ENCODE results near the gene THRB.

Gene THRB

GRCh38 chr3:24492971-24493551, 1.6 kb downstream of the THRB start:
- Histone ChIP-seq H3K9me3 (ENCODE audit: control insufficient read depth, low read length) (no peaks in the 10 kb centered on the region), H3K27ac (ENCODE audit: insufficient read depth, low read length, poor library complexity, severe bottlenecking) (no peak overlapping the region), H3K4me1 (ENCODE audit: control insufficient read depth, insufficient read depth, low read length, poor library complexity, severe bottlenecking) (no peaks in the 10 kb centered on the region), H3K4me3 (ENCODE audit: insufficient read depth, low read depth, low read length, poor library complexity, severe bottlenecking) (no peak overlapping the region), H3K36me3 (ENCODE audit: control insufficient read depth, insufficient read depth, low read length) (no peaks in the 10 kb centered on the region), H3K27me3 (replicated peaks; ENCODE audit: control insufficient read depth, insufficient read depth, low read length, poor library complexity, severe bottlenecking) (no peaks in the 10 kb centered on the region)
- no peak for DNase-seq

- Histone ChIP-seq H3K27ac (ENCODE audit: insufficient read depth, low read length, poor library complexity, severe bottlenecking) (no peak overlapping the region), H3K4me1 (ENCODE audit: control insufficient read depth, insufficient read depth, low read length, poor library complexity, severe bottlenecking) (no peaks in the 10 kb centered on the region)
- DNase-seq, result no peak
Observed at GRCh38 chr3:24490151-24490550, 4.5 kb downstream of the THRB start.

GRCh38 chr3:24487325-24488262, 7.1 kb downstream of the THRB start:
- no peak overlapping the region for H3K4me3 ChIP-seq (ENCODE audit: insufficient read depth, low read depth, low read length, poor library complexity, severe bottlenecking)
- no peak overlapping the region for H3K27ac ChIP-seq (ENCODE audit: insufficient read depth, low read length, poor library complexity, severe bottlenecking)
- H3K9me3 ChIP-seq (ENCODE audit: control insufficient read depth, low read length), result no peaks in the 10 kb centered on the region
- H3K36me3 ChIP-seq (ENCODE audit: control insufficient read depth, insufficient read depth, low read length), result no peaks in the 10 kb centered on the region
- DNase-seq, result no peak
- no peaks in the 10 kb centered on the region for H3K4me1 ChIP-seq (ENCODE audit: control insufficient read depth, insufficient read depth, low read length, poor library complexity, severe bottlenecking)
- no peaks in the 10 kb centered on the region for H3K27me3 ChIP-seq (replicated peaks; ENCODE audit: control insufficient read depth, insufficient read depth, low read length, poor library complexity, severe bottlenecking)

More at GRCh38 chr3:24490151-24490550, 4.5 kb downstream of the THRB start:
- Histone ChIP-seq H3K36me3 (ENCODE audit: control insufficient read depth, insufficient read depth, low read length) (no peaks in the 10 kb centered on the region), H3K27me3 (replicated peaks; ENCODE audit: control insufficient read depth, insufficient read depth, low read length, poor library complexity, severe bottlenecking) (no peaks in the 10 kb centered on the region), H3K9me3 (ENCODE audit: control insufficient read depth, low read length) (no peaks in the 10 kb centered on the region), H3K4me3 (ENCODE audit: insufficient read depth, low read depth, low read length, poor library complexity, severe bottlenecking) (no peak overlapping the region)

- Histone ChIP-seq H3K27me3 (replicated peaks; ENCODE audit: control insufficient read depth, insufficient read depth, low read length, poor library complexity, severe bottlenecking) (no peaks in the 10 kb centered on the region), H3K9me3 (ENCODE audit: control insufficient read depth, low read length) (no peaks in the 10 kb centered on the region), H3K36me3 (ENCODE audit: control insufficient read depth, insufficient read depth, low read length) (no peaks in the 10 kb centered on the region), H3K4me3 (ENCODE audit: insufficient read depth, low read depth, low read length, poor library complexity, severe bottlenecking) (no peak overlapping the region), H3K4me1 (ENCODE audit: control insufficient read depth, insufficient read depth, low read length, poor library complexity, severe bottlenecking) (no peaks in the 10 kb centered on the region), H3K27ac (ENCODE audit: insufficient read depth, low read length, poor library complexity, severe bottlenecking) (no peak overlapping the region)
- no peak for DNase-seq
Observed at GRCh38 chr3:24485511-24485910, 9.1 kb downstream of the THRB start.

- no peak for DNase-seq
- Histone ChIP-seq H3K27me3 (replicated peaks; ENCODE audit: control insufficient read depth, insufficient read depth, low read length, poor library complexity, severe bottlenecking) (no peaks in the 10 kb centered on the region), H3K9me3 (ENCODE audit: control insufficient read depth, low read length) (no peaks in the 10 kb centered on the region), H3K36me3 (ENCODE audit: control insufficient read depth, insufficient read depth, low read length) (no peaks in the 10 kb centered on the region), H3K4me3 (ENCODE audit: insufficient read depth, low read depth, low read length, poor library complexity, severe bottlenecking) (no peak overlapping the region), H3K27ac (ENCODE audit: insufficient read depth, low read length, poor library complexity, severe bottlenecking) (no peak overlapping the region), H3K4me1 (ENCODE audit: control insufficient read depth, insufficient read depth, low read length, poor library complexity, severe bottlenecking) (no peaks in the 10 kb centered on the region)
Observed at GRCh38 chr3:24483873-24484272, 10.8 kb downstream of the THRB start.

- no peaks in the 10 kb centered on the region for H3K36me3 ChIP-seq (ENCODE audit: control insufficient read depth, insufficient read depth, low read length)
- DNase-seq, result no peak
- H3K27ac ChIP-seq (ENCODE audit: insufficient read depth, low read length, poor library complexity, severe bottlenecking), result no peak overlapping the region
- no peaks in the 10 kb centered on the region for H3K4me1 ChIP-seq (ENCODE audit: control insufficient read depth, insufficient read depth, low read length, poor library complexity, severe bottlenecking)
- no peak overlapping the region for H3K4me3 ChIP-seq (ENCODE audit: insufficient read depth, low read depth, low read length, poor library complexity, severe bottlenecking)
- H3K27me3 ChIP-seq (replicated peaks; ENCODE audit: control insufficient read depth, insufficient read depth, low read length, poor library complexity, severe bottlenecking), result no peaks in the 10 kb centered on the region
- H3K9me3 ChIP-seq (ENCODE audit: control insufficient read depth, low read length), result no peaks in the 10 kb centered on the region
Observed at GRCh38 chr3:24482096-24482705, 12.4 kb downstream of the THRB start.

- Histone ChIP-seq H3K9me3 (ENCODE audit: control insufficient read depth, low read length) (no peaks in the 10 kb centered on the region), H3K27me3 (replicated peaks; ENCODE audit: control insufficient read depth, insufficient read depth, low read length, poor library complexity, severe bottlenecking) (no peaks in the 10 kb centered on the region), H3K36me3 (ENCODE audit: control insufficient read depth, insufficient read depth, low read length) (no peaks in the 10 kb centered on the region), H3K27ac (ENCODE audit: insufficient read depth, low read length, poor library complexity, severe bottlenecking) (no peak overlapping the region), H3K4me3 (ENCODE audit: insufficient read depth, low read depth, low read length, poor library complexity, severe bottlenecking) (no peak overlapping the region), H3K4me1 (ENCODE audit: control insufficient read depth, insufficient read depth, low read length, poor library complexity, severe bottlenecking) (no peaks in the 10 kb centered on the region)
- no peak for DNase-seq
Observed at GRCh38 chr3:24481193-24481592, 13.5 kb downstream of the THRB start.

- no peaks in the 10 kb centered on the region for H3K4me1 ChIP-seq (ENCODE audit: control insufficient read depth, insufficient read depth, low read length, poor library complexity, severe bottlenecking)
- no peaks in the 10 kb centered on the region for H3K9me3 ChIP-seq (ENCODE audit: control insufficient read depth, low read length)
- no peak for DNase-seq
- H3K27me3 ChIP-seq (replicated peaks; ENCODE audit: control insufficient read depth, insufficient read depth, low read length, poor library complexity, severe bottlenecking), result no peaks in the 10 kb centered on the region
- H3K4me3 ChIP-seq (ENCODE audit: insufficient read depth, low read depth, low read length, poor library complexity, severe bottlenecking), result no peak overlapping the region
- no peaks in the 10 kb centered on the region for H3K36me3 ChIP-seq (ENCODE audit: control insufficient read depth, insufficient read depth, low read length)
- no peak overlapping the region for H3K27ac ChIP-seq (ENCODE audit: insufficient read depth, low read length, poor library complexity, severe bottlenecking)
Observed at GRCh38 chr3:24480497-24480896, 14.2 kb downstream of the THRB start.

GRCh38 chr3:24479816-24480215, 14.8 kb downstream of the THRB start:
- Histone ChIP-seq H3K4me3 (ENCODE audit: insufficient read depth, low read depth, low read length, poor library complexity, severe bottlenecking) (no peak overlapping the region), H3K27ac (ENCODE audit: insufficient read depth, low read length, poor library complexity, severe bottlenecking) (no peak overlapping the region), H3K4me1 (ENCODE audit: control insufficient read depth, insufficient read depth, low read length, poor library complexity, severe bottlenecking) (no peaks in the 10 kb centered on the region), H3K9me3 (ENCODE audit: control insufficient read depth, low read length) (no peaks in the 10 kb centered on the region), H3K36me3 (ENCODE audit: control insufficient read depth, insufficient read depth, low read length) (no peaks in the 10 kb centered on the region), H3K27me3 (replicated peaks; ENCODE audit: control insufficient read depth, insufficient read depth, low read length, poor library complexity, severe bottlenecking) (no peaks in the 10 kb centered on the region)
- no peak for DNase-seq

Measured in effector memory CD4-positive, alpha-beta T cell (primary cell).